Measurements from ENCODE around the gene PDLIM7.

The PDLIM7 gene

GRCh38 chr5:177495243-177496060, 2.0 kb downstream of the PDLIM7 start:
- peak overlapping the region; percentile 85 for H3K4me3 ChIP-seq (ENCODE audit: low read length)
- H3K9ac ChIP-seq (ENCODE audit: low read length): peak overlapping the region; percentile 98
- no peaks in the 10 kb centered on the region for H3K9me3 ChIP-seq (ENCODE audit: control insufficient read depth, low read length)
- peaks cover 43% of the 10 kb centered on the region for H3K4me1 ChIP-seq (ENCODE audit: control insufficient read depth, insufficient read depth, low read length)
- DNase-seq (ENCODE audit: low read depth): peak; percentile 89
- peaks cover 18% of the 10 kb centered on the region for H3K36me3 ChIP-seq (ENCODE audit: control insufficient read depth, insufficient read depth, low read length, severe bottlenecking)
- H3K27me3 ChIP-seq (replicated peaks; ENCODE audit: control insufficient read depth, insufficient read depth, low read length): no peaks in the 10 kb centered on the region

DNA sequence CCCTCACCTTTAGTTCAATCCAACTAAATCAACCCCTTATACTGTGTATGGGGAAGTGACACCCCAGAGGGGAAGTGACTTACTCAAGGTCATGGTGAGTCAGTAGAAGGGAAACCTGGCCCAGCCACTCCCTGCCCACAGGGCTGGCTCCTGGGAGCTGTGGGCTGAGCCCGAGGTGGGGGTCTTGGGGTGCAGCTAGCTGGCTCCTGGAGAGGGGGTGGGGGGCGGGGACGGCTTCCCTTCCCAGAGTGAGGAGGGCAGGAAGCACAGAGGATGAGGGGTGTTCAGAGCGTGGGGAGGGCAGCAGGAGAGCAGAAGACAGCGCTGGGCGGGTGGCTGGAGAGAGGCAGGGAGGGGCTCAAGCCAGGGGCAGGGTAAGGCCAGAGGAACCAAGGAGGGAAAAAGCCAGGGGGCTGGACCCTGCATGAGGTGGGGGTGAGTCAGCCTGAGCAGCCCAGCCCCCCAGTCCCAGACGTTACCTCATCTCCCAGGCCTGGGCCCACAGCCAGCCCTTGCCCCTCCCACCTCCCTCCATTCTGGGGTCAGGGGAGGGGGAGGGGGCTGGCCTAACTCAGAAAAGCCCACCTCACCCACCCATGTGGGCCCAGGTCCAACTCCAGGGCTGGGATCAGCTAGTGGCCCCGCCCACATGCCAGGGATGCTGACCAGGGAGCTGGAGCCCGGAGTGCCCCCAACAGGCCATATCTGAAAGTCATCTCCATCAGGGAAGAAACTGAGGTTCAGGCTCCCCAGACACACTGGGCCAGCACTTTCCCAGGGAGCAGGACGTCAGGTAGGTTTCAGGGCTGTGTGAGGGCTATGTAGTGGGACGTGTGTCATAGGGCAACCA, 2.8 kb downstream of the PDLIM7 start:
- DNase-seq (ENCODE audit: low read depth): peak; percentile 88
- Histone ChIP-seq H3K4me3 (ENCODE audit: low read length) (peak overlapping the region; percentile 59), H3K4me1 (ENCODE audit: control insufficient read depth, insufficient read depth, low read length) (peaks cover 43% of the 10 kb centered on the region), H3K36me3 (ENCODE audit: control insufficient read depth, insufficient read depth, low read length, severe bottlenecking) (peaks cover 27% of the 10 kb centered on the region), H3K9me3 (ENCODE audit: control insufficient read depth, low read length) (no peaks in the 10 kb centered on the region), H3K27me3 (replicated peaks; ENCODE audit: control insufficient read depth, insufficient read depth, low read length) (no peaks in the 10 kb centered on the region), H3K9ac (ENCODE audit: low read length) (peak overlapping the region; percentile 98)

DNA sequence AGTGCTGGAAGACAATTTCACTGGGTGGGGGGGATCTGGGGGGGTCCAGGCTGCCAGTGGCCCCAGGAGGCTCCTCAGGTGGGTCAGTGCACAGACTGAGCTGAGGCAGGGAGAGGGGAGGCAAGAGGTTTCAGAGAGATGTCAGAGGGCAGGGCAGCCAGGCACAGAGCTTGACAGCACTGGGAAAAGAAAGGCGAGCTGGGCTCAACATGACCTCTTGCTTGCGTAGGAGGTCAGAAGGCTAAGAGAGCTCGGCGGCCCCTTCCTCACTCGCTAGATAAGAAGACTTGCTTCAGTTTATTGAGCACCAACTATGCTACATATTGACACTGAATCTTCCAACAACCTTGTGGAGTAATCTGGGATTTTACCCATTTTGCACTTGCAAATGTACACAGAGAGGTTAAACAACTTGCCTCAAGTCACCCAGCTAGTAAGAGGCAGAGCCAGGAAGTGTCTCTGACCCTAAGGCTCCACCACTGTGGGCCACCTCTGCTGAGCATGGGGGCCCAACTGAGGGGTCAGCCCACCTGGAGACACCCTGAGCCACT, 3.5 kb downstream of the PDLIM7 start:
- Histone ChIP-seq H3K27me3 (replicated peaks; ENCODE audit: control insufficient read depth, insufficient read depth, low read length) (no peaks in the 10 kb centered on the region), H3K4me3 (ENCODE audit: low read length) (peak overlapping the region; percentile 50), H3K36me3 (ENCODE audit: control insufficient read depth, insufficient read depth, low read length, severe bottlenecking) (peaks cover 33% of the 10 kb centered on the region), H3K4me1 (ENCODE audit: control insufficient read depth, insufficient read depth, low read length) (peaks cover 43% of the 10 kb centered on the region), H3K9ac (ENCODE audit: low read length) (peak overlapping the region; percentile 71), H3K9me3 (ENCODE audit: control insufficient read depth, low read length) (no peaks in the 10 kb centered on the region)
- DNase-seq (ENCODE audit: low read depth): no peak

DNA sequence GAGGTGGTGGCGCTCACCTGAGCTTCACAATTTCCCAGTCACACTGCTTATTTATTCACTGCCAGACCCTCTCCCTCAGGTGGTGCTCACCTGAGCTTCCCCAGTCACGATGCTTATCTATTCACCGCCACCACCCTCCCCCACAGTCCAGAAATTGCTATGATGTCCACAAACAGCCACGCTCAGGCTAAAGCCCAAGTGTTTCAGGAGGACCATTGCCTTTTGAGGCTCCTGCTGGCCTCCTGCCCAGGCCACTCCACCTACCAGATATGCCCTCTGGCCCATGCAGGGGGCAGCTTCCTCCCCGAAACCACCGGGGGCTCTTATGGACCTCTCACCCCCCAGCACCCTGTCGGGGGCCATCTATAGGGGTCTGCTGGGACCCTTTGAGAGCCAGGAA, 4.6 kb downstream of the PDLIM7 start:
- H3K9ac ChIP-seq (ENCODE audit: low read length): peak overlapping the region; percentile 71
- peaks cover 38% of the 10 kb centered on the region for H3K4me1 ChIP-seq (ENCODE audit: control insufficient read depth, insufficient read depth, low read length)
- peaks cover 43% of the 10 kb centered on the region for H3K36me3 ChIP-seq (ENCODE audit: control insufficient read depth, insufficient read depth, low read length, severe bottlenecking)
- no peak overlapping the region for H3K4me3 ChIP-seq (ENCODE audit: low read length)
- no peaks in the 10 kb centered on the region for H3K9me3 ChIP-seq (ENCODE audit: control insufficient read depth, low read length)
- H3K27me3 ChIP-seq (replicated peaks; ENCODE audit: control insufficient read depth, insufficient read depth, low read length): no peaks in the 10 kb centered on the region
- no peak for DNase-seq (ENCODE audit: low read depth)

GRCh38 chr5:177491983-177492746, 5.2 kb downstream of the PDLIM7 start:
- H3K9me3 ChIP-seq (ENCODE audit: control insufficient read depth, low read length): no peaks in the 10 kb centered on the region
- peaks cover 37% of the 10 kb centered on the region for H3K4me1 ChIP-seq (ENCODE audit: control insufficient read depth, insufficient read depth, low read length)
- no peaks in the 10 kb centered on the region for H3K27me3 ChIP-seq (replicated peaks; ENCODE audit: control insufficient read depth, insufficient read depth, low read length)
- DNase-seq (ENCODE audit: low read depth): no peak
- peaks cover 50% of the 10 kb centered on the region for H3K36me3 ChIP-seq (ENCODE audit: control insufficient read depth, insufficient read depth, low read length, severe bottlenecking)
- peak overlapping the region; percentile 71 for H3K9ac ChIP-seq (ENCODE audit: low read length)
- H3K4me3 ChIP-seq (ENCODE audit: low read length): no peak overlapping the region

GRCh38 chr5:177491429-177491945, 5.9 kb downstream of the PDLIM7 start:
- H3K27me3 ChIP-seq (replicated peaks; ENCODE audit: control insufficient read depth, insufficient read depth, low read length): no peaks in the 10 kb centered on the region
- peak; percentile 76 for DNase-seq (ENCODE audit: low read depth)
- H3K9me3 ChIP-seq (ENCODE audit: control insufficient read depth, low read length): no peaks in the 10 kb centered on the region
- no peak overlapping the region for H3K4me3 ChIP-seq (ENCODE audit: low read length)
- H3K4me1 ChIP-seq (ENCODE audit: control insufficient read depth, insufficient read depth, low read length): peaks cover 36% of the 10 kb centered on the region
- H3K9ac ChIP-seq (ENCODE audit: low read length): no peak overlapping the region
- peaks cover 53% of the 10 kb centered on the region for H3K36me3 ChIP-seq (ENCODE audit: control insufficient read depth, insufficient read depth, low read length, severe bottlenecking)

DNA sequence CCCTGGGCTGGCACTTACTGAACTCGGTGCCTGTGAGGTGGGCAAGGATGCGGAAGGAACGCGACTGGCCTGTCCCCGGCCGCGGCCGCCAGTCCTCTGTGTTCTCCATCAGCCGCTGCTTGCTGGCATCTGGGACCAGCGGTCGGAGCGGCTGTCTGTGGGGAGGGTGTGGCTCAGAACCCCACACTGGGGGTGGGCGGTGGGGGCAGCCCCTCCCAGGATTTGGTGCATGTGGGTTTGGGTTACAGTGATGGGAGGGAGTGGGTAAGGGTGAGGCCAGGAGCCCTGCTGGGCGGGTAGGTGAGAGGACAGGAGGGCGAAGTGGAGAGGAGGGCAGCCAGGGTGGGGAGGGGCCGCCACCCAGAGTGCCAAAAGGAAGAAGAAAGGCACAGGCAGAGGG, 6.4 kb downstream of the PDLIM7 start:
- H3K27me3 ChIP-seq (replicated peaks; ENCODE audit: control insufficient read depth, insufficient read depth, low read length): no peaks in the 10 kb centered on the region
- H3K9me3 ChIP-seq (ENCODE audit: control insufficient read depth, low read length): no peaks in the 10 kb centered on the region
- peaks cover 58% of the 10 kb centered on the region for H3K36me3 ChIP-seq (ENCODE audit: control insufficient read depth, insufficient read depth, low read length, severe bottlenecking)
- DNase-seq (ENCODE audit: low read depth): no peak
- peak overlapping the region; percentile 38 for H3K9ac ChIP-seq (ENCODE audit: low read length)
- H3K4me1 ChIP-seq (ENCODE audit: control insufficient read depth, insufficient read depth, low read length): peaks cover 31% of the 10 kb centered on the region
- H3K4me3 ChIP-seq (ENCODE audit: low read length): no peak overlapping the region

- H3K27me3 ChIP-seq (replicated peaks; ENCODE audit: control insufficient read depth, insufficient read depth, low read length): no peaks in the 10 kb centered on the region
- peaks cover 25% of the 10 kb centered on the region for H3K4me1 ChIP-seq (ENCODE audit: control insufficient read depth, insufficient read depth, low read length)
- H3K4me3 ChIP-seq (ENCODE audit: low read length): no peak overlapping the region
- peak overlapping the region; percentile 38 for H3K9ac ChIP-seq (ENCODE audit: low read length)
- H3K36me3 ChIP-seq (ENCODE audit: control insufficient read depth, insufficient read depth, low read length, severe bottlenecking): peaks cover 59% of the 10 kb centered on the region
- no peak for DNase-seq (ENCODE audit: low read depth)
- H3K9me3 ChIP-seq (ENCODE audit: control insufficient read depth, low read length): no peaks in the 10 kb centered on the region
Measured at GRCh38 chr5:177490311-177490991, 7.0 kb downstream of the PDLIM7 start.

- peaks cover 14% of the 10 kb centered on the region for H3K4me1 ChIP-seq (ENCODE audit: control insufficient read depth, insufficient read depth, low read length)
- H3K27me3 ChIP-seq (replicated peaks; ENCODE audit: control insufficient read depth, insufficient read depth, low read length): no peaks in the 10 kb centered on the region
- H3K36me3 ChIP-seq (ENCODE audit: control insufficient read depth, insufficient read depth, low read length, severe bottlenecking): peaks cover 59% of the 10 kb centered on the region
- no peak overlapping the region for H3K9ac ChIP-seq (ENCODE audit: low read length)
- no peak for DNase-seq (ENCODE audit: low read depth)
- no peak overlapping the region for H3K4me3 ChIP-seq (ENCODE audit: low read length)
- no peaks in the 10 kb centered on the region for H3K9me3 ChIP-seq (ENCODE audit: control insufficient read depth, low read length)
Measured at GRCh38 chr5:177489119-177489716, 8.2 kb downstream of the PDLIM7 start.

- no peaks in the 10 kb centered on the region for H3K9me3 ChIP-seq (ENCODE audit: control insufficient read depth, low read length)
- DNase-seq (ENCODE audit: low read depth): no peak
- no peak overlapping the region for H3K9ac ChIP-seq (ENCODE audit: low read length)
- H3K4me1 ChIP-seq (ENCODE audit: control insufficient read depth, insufficient read depth, low read length): peaks cover 2% of the 10 kb centered on the region
- H3K27me3 ChIP-seq (replicated peaks; ENCODE audit: control insufficient read depth, insufficient read depth, low read length): no peaks in the 10 kb centered on the region
- no peak overlapping the region for H3K4me3 ChIP-seq (ENCODE audit: low read length)
- H3K36me3 ChIP-seq (ENCODE audit: control insufficient read depth, insufficient read depth, low read length, severe bottlenecking): peaks cover 63% of the 10 kb centered on the region
Measured at GRCh38 chr5:177487975-177488374, 9.4 kb downstream of the PDLIM7 start.

All from adipocyte (in vitro differentiated cells).